Natural killer cell (primary cell): ENCODE measurements around the gene RHOBTB1. TPM values are rescaled to one million over a fixed set of nuclear protein-coding genes. Genes with fewer than 3 reads are reported as not detected.

Source experiments
- ATAC-seq, 3 donors: fragments of 150-1000 bp in 2 of 3; fragments of 200-7000 bp in 1 of 3; cut with Tn5 transposase; 1 replicate in 1 of 3; 2 replicates in 2 of 3; pipeline ENCODE4 v1.10.0; 2021; ENCODE audit warnings: mild to moderate bottlenecking in 2 of 3, moderate library complexity in 2 of 3
- DNase-seq, 2 donors: peaks; one replicate each; pipeline versions ENCODE4 v3.0.0 to v3.0.0-alpha.2; 2013 to 2021; ENCODE audit warnings: mixed read lengths in 1 of 2
- H3K27ac ChIP-seq: one replicate; pipeline ENCODE4 v1.5.1; 2013; ENCODE audit warnings: mild to moderate bottlenecking, low read length
- H3K27me3 ChIP-seq: one replicate; pipeline ENCODE4 v1.6.1; 2013; ENCODE audit warnings: low read length; ENCODE audit not compliant: control insufficient read depth, insufficient read depth
- H3K36me3 ChIP-seq: one replicate; pipeline ENCODE4 v1.6.1; 2013; ENCODE audit warnings: low read length; ENCODE audit not compliant: control insufficient read depth, insufficient read depth
- H3K4me1 ChIP-seq: one replicate; pipeline ENCODE4 v1.6.1; 2013; ENCODE audit warnings: low read length; ENCODE audit not compliant: control insufficient read depth, insufficient read depth
- H3K4me3 ChIP-seq: one replicate; pipeline ENCODE4 v1.5.1; 2013; ENCODE audit warnings: low read length
- H3K9me3 ChIP-seq: one replicate; pipeline ENCODE4 v1.6.1; 2013; ENCODE audit warnings: low read length; ENCODE audit not compliant: control insufficient read depth, insufficient read depth
- H3K27ac Mint-ChIP-seq, 2 donors: one replicate each; pipeline ENCODE4 v1.8.0; 2022; ENCODE audit warnings: mild to moderate bottlenecking in 2 of 2, mixed read lengths in 2 of 2, moderate library complexity in 1 of 2
- H3K27me3 Mint-ChIP-seq, 2 donors: one replicate each; pipeline ENCODE4 v1.8.0; 2022; ENCODE audit warnings: low read depth in 2 of 2, mixed read lengths in 2 of 2
- H3K36me3 Mint-ChIP-seq: one replicate; pipeline ENCODE4 v1.8.0; 2022; ENCODE audit warnings: mixed read lengths
- H3K4me1 Mint-ChIP-seq, 2 donors: one replicate each; pipeline ENCODE4 v1.8.0; 2022; ENCODE audit warnings: mixed read lengths in 2 of 2
- H3K4me3 Mint-ChIP-seq: one replicate; pipeline ENCODE4 v1.8.0; 2022; ENCODE audit warnings: mild to moderate bottlenecking, moderate library complexity, mixed read lengths
- H3K9me3 Mint-ChIP-seq, 2 donors: one replicate each; pipeline ENCODE4 v1.8.0; 2022; ENCODE audit warnings: mixed read lengths in 2 of 2
- CTCF ChIP-seq: fragments of 200-600 bp; IDR thresholded peaks from one replicate; pipeline ENCODE4 v1.8.0; 2022; ENCODE audit warnings: antibody characterized with exemption
- WGBS: methylation state at CpG from one replicate; pipeline ENCODE4 v1.1.7; 2013; ENCODE audit warnings: missing lambda C conversion rate; ENCODE audit not compliant: insufficient coverage; 5-methylcytosine and 5-hydroxymethylcytosine counted together
- intact Hi-C: fragments of 100-400 bp; cut with micrococcal nuclease; formaldehyde crosslinking; loops from one replicate; pipeline ENCODE4 v1.14.2; 2022
- total RNA-seq, 4 donors: library from RNA; stranded (reverse); fragments of 120-200 nt in 1 of 4; gene quantifications; one replicate each; pipeline versions ENCODE4 v1.2.3 to v1.2.4, GENCODE V29; 2013 to 2022

RHOBTB1 gene
- total RNA-seq, 3 donors from 2014 or later (not counting 1 experiment from before 2014, with no cell fraction given) = 0.97 to 1.9 (median 1.1) TPM

- ATAC-seq (no peak), DNase-seq (no peak)
- 65% methylated on average over 1 of the region's 2 CpGs for WGBS
- Histone ChIP-seq H3K27ac (no peak overlapping the region), H3K4me1 (no peaks in the 10 kb centered on the region), H3K36me3 (no peaks in the 10 kb centered on the region), H3K9me3 (no peaks in the 10 kb centered on the region), H3K4me3 (no peak overlapping the region), H3K27me3 (no peaks in the 10 kb centered on the region)
- H3K27me3 Mint-ChIP-seq = peaks cover 4 to 34% of the 10 kb centered on the region in 2 donors
- TF ChIP-seq CTCF = no peak
- H3K36me3 Mint-ChIP-seq = no peaks in the 10 kb centered on the region
- H3K4me1 Mint-ChIP-seq = no peaks in the 10 kb centered on the region
- H3K27ac Mint-ChIP-seq = no peak overlapping the region
- H3K4me3 Mint-ChIP-seq = no peak overlapping the region
- intact Hi-C loops = no loop called here
- no peaks in the 10 kb centered on the region for H3K9me3 Mint-ChIP-seq
Measured at GRCh38 chr10:60967854-60968484, 24.0 kb upstream of the RHOBTB1 start.

DNA sequence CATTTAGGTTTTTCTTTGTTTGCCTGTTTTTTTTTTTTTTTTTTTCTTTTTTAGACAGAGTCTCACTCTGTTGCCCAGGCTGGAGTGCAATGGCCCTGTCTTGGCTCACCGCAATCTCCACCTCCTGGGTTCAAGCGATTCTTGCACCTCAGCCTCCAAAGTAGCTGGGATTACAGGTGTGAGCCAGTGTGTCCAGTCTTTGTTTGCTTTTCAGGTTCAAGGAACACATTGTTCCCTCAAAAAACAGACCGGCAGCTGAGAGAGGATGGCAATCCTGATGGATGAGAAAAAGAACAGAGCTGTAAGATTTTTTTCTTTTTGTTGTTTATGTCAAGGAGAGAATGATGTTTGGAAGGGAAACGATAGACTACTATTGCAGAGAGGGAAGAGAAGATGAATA lies 23.3 kb upstream of the RHOBTB1 start:
- Histone ChIP-seq H3K36me3 (no peaks in the 10 kb centered on the region), H3K4me1 (no peaks in the 10 kb centered on the region), H3K4me3 (no peak overlapping the region), H3K27me3 (no peaks in the 10 kb centered on the region), H3K27ac (no peak overlapping the region), H3K9me3 (no peaks in the 10 kb centered on the region)
- Mint-ChIP-seq H3K27ac (no peak overlapping the region), H3K36me3 (no peaks in the 10 kb centered on the region), H3K27me3 (peaks cover 4 to 27% of the 10 kb centered on the region in 2 donors), H3K4me3 (no peak overlapping the region), H3K9me3 (no peaks in the 10 kb centered on the region), H3K4me1 (no peaks in the 10 kb centered on the region)
- 83% methylated on average over 4 of the region's 4 CpGs for WGBS
- no peak for TF ChIP-seq CTCF
- DNase-seq = no peak
- ATAC-seq = no peak
- intact Hi-C loops = no loop called here

DNA sequence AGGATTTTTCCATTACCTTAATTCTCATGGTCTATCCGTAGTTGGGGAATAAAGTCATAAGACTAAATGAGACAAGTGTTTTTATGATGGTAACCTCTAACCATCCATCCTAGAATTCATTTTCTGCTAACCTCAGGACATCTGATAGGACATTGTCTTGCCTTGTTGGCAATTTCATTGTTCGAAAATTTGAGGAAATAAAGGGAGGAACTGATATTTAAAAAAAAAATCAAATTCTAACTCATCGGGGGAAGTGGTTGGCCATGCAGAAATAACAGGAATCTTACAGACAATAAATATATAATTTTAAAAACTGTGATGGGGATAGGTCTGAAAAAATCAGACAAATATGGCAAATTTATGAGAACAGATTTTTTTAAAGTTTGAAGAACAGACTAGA lies 21.7 kb upstream of the RHOBTB1 start:
- no peak for TF ChIP-seq CTCF
- Mint-ChIP-seq H3K4me1 (no peaks in the 10 kb centered on the region), H3K27me3 (peaks cover 6 to 30% of the 10 kb centered on the region in 2 donors), H3K36me3 (no peaks in the 10 kb centered on the region), H3K9me3 (no peaks in the 10 kb centered on the region), H3K4me3 (no peak overlapping the region), H3K27ac (no peak overlapping the region)
- Histone ChIP-seq H3K36me3 (no peaks in the 10 kb centered on the region), H3K27ac (no peak overlapping the region), H3K4me1 (no peaks in the 10 kb centered on the region), H3K27me3 (no peaks in the 10 kb centered on the region), H3K4me3 (no peak overlapping the region), H3K9me3 (no peaks in the 10 kb centered on the region)
- intact Hi-C loops = no loop called here
- no CpG with 5 or more reads among the region's 3 CpGs for WGBS
- DNase-seq (no peak), ATAC-seq (no peak)
